Type B pancreatic cell (in vitro differentiated cells): Measurements from ENCODE around the gene THADA. TPM values are rescaled to one million over a fixed set of nuclear protein-coding genes. Genes with fewer than 3 reads are reported as not detected.
A peak's percentile ranks its signal among the peaks of the same experiment; 100 is the strongest.

ENCODE experiments used
- DNase-seq: peaks from one replicate; pipeline ENCODE4 v3.0.0; 2021; ENCODE audit warnings: mixed read lengths; ENCODE audit not compliant: unreplicated experiment; ENCODE audit errors: extremely low spot score
- H3K27ac Mint-ChIP-seq: 2 replicates; pipeline ENCODE4 v1.8.0; 2021; ENCODE audit warnings: mild to moderate bottlenecking, mixed read lengths
- H3K27me3 Mint-ChIP-seq: 2 replicates; pipeline ENCODE4 v1.8.0; 2021; ENCODE audit warnings: mixed read lengths
- H3K36me3 Mint-ChIP-seq: 2 replicates; pipeline ENCODE4 v1.8.0; 2021; ENCODE audit warnings: mixed read lengths
- H3K4me1 Mint-ChIP-seq: one replicate; pipeline ENCODE4 v1.8.0; 2021; ENCODE audit warnings: mixed read lengths; ENCODE audit not compliant: unreplicated experiment
- H3K4me3 Mint-ChIP-seq: 2 replicates; pipeline ENCODE4 v1.8.0; 2021; ENCODE audit warnings: mild to moderate bottlenecking, mixed read lengths
- H3K9me3 Mint-ChIP-seq: 2 replicates; pipeline ENCODE4 v1.8.0; 2021; ENCODE audit warnings: mixed read lengths
- total RNA-seq: library from RNA; stranded (reverse); gene quantifications from 2 replicates; pipeline ENCODE4 v1.2.1, GENCODE V29; 2021; ENCODE audit warnings: low replicate concordance
- TF ChIP-seq, protein P1 (sequence below): fragments of 200-600 bp; sonication (generic); conservative IDR thresholded peaks from 2 replicates; pipeline ENCODE4 v1.5.0; 2021; ENCODE audit warnings: antibody characterized with exemption, mild to moderate bottlenecking

Gene THADA
- total RNA-seq, 1 donor from 2014 or later, result 35.6 TPM

DNA sequence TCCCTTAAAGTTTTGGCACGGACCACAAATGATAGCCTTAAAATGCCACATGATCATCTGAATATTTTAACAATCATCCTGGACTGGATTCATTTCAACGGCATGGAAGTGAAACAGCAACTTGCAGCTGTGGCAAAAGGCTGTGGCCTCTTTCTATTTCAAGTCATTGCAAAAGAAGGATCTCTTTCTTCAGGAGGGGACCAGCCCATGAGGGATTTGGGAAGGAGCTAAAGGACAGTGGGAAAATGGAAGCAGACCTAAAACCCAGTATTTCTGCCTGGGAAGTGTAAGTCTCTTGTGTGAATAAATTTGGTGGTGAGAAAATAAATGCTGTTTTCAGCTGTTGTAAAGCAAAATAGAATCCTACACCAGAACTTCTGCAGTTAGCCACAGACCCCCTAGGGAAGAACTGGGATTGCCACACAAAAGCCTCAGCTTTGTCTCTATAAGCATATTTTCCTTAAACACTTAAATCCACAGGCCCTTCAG, 262.1 kb downstream of the THADA start:
- peaks cover 59% of the 10 kb centered on the region for H3K4me1 Mint-ChIP-seq
- DNase-seq, result no peak
- peak overlapping the region; percentile 85 for H3K27ac Mint-ChIP-seq
- TF ChIP-seq, protein P1, sequence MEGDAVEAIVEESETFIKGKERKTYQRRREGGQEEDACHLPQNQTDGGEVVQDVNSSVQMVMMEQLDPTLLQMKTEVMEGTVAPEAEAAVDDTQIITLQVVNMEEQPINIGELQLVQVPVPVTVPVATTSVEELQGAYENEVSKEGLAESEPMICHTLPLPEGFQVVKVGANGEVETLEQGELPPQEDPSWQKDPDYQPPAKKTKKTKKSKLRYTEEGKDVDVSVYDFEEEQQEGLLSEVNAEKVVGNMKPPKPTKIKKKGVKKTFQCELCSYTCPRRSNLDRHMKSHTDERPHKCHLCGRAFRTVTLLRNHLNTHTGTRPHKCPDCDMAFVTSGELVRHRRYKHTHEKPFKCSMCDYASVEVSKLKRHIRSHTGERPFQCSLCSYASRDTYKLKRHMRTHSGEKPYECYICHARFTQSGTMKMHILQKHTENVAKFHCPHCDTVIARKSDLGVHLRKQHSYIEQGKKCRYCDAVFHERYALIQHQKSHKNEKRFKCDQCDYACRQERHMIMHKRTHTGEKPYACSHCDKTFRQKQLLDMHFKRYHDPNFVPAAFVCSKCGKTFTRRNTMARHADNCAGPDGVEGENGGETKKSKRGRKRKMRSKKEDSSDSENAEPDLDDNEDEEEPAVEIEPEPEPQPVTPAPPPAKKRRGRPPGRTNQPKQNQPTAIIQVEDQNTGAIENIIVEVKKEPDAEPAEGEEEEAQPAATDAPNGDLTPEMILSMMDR, result no peak
- H3K4me3 Mint-ChIP-seq, result peak overlapping the region; percentile 74
- H3K9me3 Mint-ChIP-seq, result peaks cover 8% of the 10 kb centered on the region
- H3K27me3 Mint-ChIP-seq, result no peaks in the 10 kb centered on the region
- H3K36me3 Mint-ChIP-seq, result peaks cover 26% of the 10 kb centered on the region

DNA sequence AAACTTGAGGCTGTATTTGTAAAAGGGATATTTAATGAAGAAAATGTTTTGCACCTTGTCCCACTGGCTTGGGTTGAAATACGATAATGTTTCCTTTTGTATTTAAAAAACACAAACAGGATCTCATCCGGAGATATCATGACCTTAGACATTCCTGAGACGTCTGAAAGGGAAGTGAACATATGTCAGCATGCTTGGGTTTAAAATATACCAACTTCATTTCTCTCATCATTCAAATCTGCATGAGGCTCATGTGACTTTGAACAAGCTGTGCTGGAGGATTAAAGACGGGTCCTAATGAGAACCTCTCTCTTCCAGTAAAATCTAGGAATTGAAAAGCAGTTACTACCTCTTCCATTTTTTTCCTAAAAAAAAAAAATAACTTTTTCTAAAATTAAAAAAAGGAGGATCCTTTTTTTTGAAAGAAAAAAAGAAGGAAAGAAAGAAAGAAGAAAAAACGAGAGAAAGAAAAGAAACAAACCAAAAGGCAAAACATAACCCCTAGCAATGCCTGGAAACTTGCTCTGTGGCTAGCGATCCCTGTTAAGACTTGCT, 262.7 kb downstream of the THADA start:
- peaks cover 61% of the 10 kb centered on the region for H3K4me1 Mint-ChIP-seq
- no peaks in the 10 kb centered on the region for H3K27me3 Mint-ChIP-seq
- peak overlapping the region; percentile 74 for H3K4me3 Mint-ChIP-seq
- TF ChIP-seq, protein P1, result no peak
- peaks cover 22% of the 10 kb centered on the region for H3K36me3 Mint-ChIP-seq
- no peak for DNase-seq
- H3K9me3 Mint-ChIP-seq, result peaks cover 4% of the 10 kb centered on the region
- peak overlapping the region; percentile 85 for H3K27ac Mint-ChIP-seq

DNA sequence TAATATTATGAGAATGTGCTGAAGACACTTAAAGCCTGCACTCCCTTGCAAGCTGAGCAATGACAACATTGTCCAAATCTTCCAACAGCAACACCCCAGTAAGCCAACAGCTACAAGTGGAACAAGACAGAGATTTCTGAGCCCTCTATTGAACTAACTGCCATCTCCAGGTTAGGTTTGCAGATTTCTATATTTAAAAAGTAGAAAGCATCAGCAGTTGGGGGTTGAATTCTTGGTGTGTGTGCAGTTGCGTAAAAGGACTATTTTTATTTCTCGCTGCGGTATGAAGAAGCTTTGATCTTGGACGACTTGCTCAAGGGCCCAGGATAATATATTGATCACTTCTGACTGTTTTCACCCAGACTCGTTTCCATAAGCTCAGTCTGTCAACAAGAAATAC, 263.2 kb downstream of the THADA start:
- Mint-ChIP-seq H3K36me3 (peaks cover 22% of the 10 kb centered on the region), H3K4me1 (peaks cover 61% of the 10 kb centered on the region), H3K4me3 (peak overlapping the region; percentile 36), H3K27ac (peak overlapping the region; percentile 85), H3K27me3 (no peaks in the 10 kb centered on the region), H3K9me3 (peaks cover 4% of the 10 kb centered on the region)
- TF ChIP-seq, protein P1, result no peak
- no peak for DNase-seq

DNA sequence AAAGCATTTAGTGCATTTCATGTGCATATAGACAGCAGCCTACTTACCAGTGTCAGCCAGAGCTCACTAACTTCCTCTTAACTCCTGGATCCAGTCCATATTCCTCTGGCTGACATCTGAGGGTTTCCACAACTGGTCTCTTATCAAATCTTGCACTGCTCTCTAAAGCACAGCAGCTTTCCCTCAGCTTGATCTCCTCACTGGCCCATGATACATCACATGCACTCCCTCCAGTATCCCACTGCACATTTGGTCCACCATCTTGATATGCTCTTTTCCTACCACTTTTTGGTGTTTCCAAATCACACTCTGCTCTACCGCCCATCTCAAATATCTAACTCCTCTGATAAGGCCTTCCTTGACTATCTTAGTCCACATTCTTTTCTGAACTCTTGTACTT, 264.4 kb downstream of the THADA start:
- Mint-ChIP-seq H3K4me3 (no peak overlapping the region), H3K4me1 (peaks cover 49% of the 10 kb centered on the region), H3K9me3 (peaks cover 4% of the 10 kb centered on the region), H3K27me3 (no peaks in the 10 kb centered on the region), H3K27ac (peak overlapping the region; percentile 0), H3K36me3 (peaks cover 22% of the 10 kb centered on the region)
- no peak for DNase-seq
- TF ChIP-seq, protein P1, result no peak

DNA sequence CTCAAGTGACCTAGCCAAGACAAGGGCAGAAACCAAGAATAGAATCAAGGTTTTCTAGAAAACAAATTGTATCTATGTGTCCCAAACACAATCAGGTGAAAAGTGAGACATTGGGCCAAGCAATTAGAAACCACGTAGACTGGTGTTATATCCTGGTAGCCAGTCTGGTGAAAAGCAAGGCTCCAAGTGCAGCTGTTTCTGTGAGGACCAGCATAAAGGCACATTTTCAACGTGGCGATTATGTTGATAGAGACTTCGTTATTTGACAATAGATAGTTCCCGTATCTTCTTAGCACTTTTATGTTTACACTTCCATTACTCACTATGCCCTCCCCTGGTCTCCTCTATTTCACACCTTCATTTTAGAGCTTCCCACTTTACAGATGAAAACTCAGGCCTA, 266.2 kb downstream of the THADA start:
- Mint-ChIP-seq H3K27me3 (no peaks in the 10 kb centered on the region), H3K9me3 (peaks cover 9% of the 10 kb centered on the region), H3K4me3 (no peak overlapping the region), H3K27ac (no peak overlapping the region), H3K36me3 (peaks cover 26% of the 10 kb centered on the region), H3K4me1 (peaks cover 51% of the 10 kb centered on the region)
- TF ChIP-seq, protein P1, result no peak
- DNase-seq, result no peak
